GM12878 (cell line): Measurements from ENCODE around the gene HS6ST3. TPM values are rescaled to one million over a fixed set of nuclear protein-coding genes. Genes with fewer than 3 reads are reported as not detected.

Source experiments
- BACH1 ChIP-seq: fragments of 450-650 bp; IDR thresholded peaks from 2 replicates; pipeline ENCODE4 v1.6.1; 2017; ENCODE audit warnings: mild to moderate bottlenecking, borderline replicate concordance
- BCL3 ChIP-seq: IDR thresholded peaks from 2 replicates; pipeline ENCODE4 v1.6.1; 2011; ENCODE audit warnings: borderline replicate concordance, low read depth, mild to moderate bottlenecking, moderate library complexity, low read length; ENCODE audit not compliant: insufficient read depth, poor library complexity, severe bottlenecking
- CTCF ChIP-seq, 3 experiments: IDR thresholded peaks in 2 of 3; conservative IDR thresholded peaks in 1 of 3; 2 replicates each; pipeline ENCODE4 v1.5.1; 2011; ENCODE audit warnings: low read depth in 3 of 3, low read length in 3 of 3, mild to moderate bottlenecking in 3 of 3, control low read depth in 2 of 3, moderate library complexity in 2 of 3, inconsistent platforms in 1 of 3, mixed read lengths in 1 of 3; ENCODE audit not compliant: control insufficient read depth in 2 of 3, insufficient read depth in 1 of 3; ENCODE audit errors: extremely low read depth in 1 of 3
- POLR2AphosphoS2 ChIP-seq: IDR thresholded peaks from 2 replicates; pipeline ENCODE4 v1.6.1; 2011; ENCODE audit warnings: low read depth, mild to moderate bottlenecking, low read length, improper control_type of control experiment, moderate library complexity
- SIN3A ChIP-seq: IDR thresholded peaks from 2 replicates; pipeline ENCODE4 v1.6.1; 2012; ENCODE audit warnings: low read depth, low read length, improper control_type of control experiment
- polyA plus RNA-seq, 11 experiments: library from polyadenylated mRNA; depleted of rRNA in 4 of 11; unstranded in 6 of 11; stranded (reverse) in 5 of 11; fragments of >200 nt; fragmentation: Nextera tagmentation in 4 of 11; fragmentation: Illumina TruSeq in 1 of 11; extraction: Ambion mirVana in 4 of 11; extraction: Trizol in 1 of 11; gene quantifications; 1 replicate in 1 of 11; 2 replicates in 10 of 11; pipeline versions ENCODE4 v1.2.1 to v1.2.3, GENCODE V29; 2011 to 2016; ENCODE audit warnings: inconsistent platforms in 2 of 11, missing spikeins in 2 of 11, low read depth in 1 of 11
- total RNA-seq, 4 experiments: library from RNA; depleted of rRNA in 3 of 4; stranded (reverse); fragments of >200 nt in 3 of 4; fragmentation: Illumina TruSeq in 1 of 4; extraction: Trizol in 1 of 4; gene quantifications; 2 replicates each; pipeline versions ENCODE4 v1.2.1 to v1.2.3, GENCODE V29; 2013 to 2021
- TF ChIP-seq, protein P1 (sequence below): fragments of 450-650 bp; IDR thresholded peaks from 2 replicates; pipeline ENCODE4 v1.6.1; 2017; ENCODE audit warnings: mild to moderate bottlenecking, low read depth, inconsistent platforms; ENCODE audit not compliant: poor library complexity, severe bottlenecking

The HS6ST3 gene
- total and polyA plus RNA-seq, 10 of the 15 experiments (the other 5 are each of a cell fraction or from before 2014, with no cell fraction given), result under 0.01 to 2.9 TPM; not detected in 8

GRCh38 chr13:96816874-96817273 lies 727.0 kb downstream of the HS6ST3 start (continued):
- TF ChIP-seq CTCF (IDR thresholded peaks at IDR 0.05 in 2 of 3, conservative IDR thresholded peaks at IDR 0.05 in 1 of 3; ENCODE audit: control insufficient read depth in 2 of 3, extremely low read depth in 1 of 3, insufficient read depth in 1 of 3, low read depth in 3 of 3, low read length in 3 of 3) (no peak), POLR2AphosphoS2 (no peak), BCL3 (no peak), SIN3A (no peak), BACH1 (no peak)
- TF ChIP-seq, protein P1, sequence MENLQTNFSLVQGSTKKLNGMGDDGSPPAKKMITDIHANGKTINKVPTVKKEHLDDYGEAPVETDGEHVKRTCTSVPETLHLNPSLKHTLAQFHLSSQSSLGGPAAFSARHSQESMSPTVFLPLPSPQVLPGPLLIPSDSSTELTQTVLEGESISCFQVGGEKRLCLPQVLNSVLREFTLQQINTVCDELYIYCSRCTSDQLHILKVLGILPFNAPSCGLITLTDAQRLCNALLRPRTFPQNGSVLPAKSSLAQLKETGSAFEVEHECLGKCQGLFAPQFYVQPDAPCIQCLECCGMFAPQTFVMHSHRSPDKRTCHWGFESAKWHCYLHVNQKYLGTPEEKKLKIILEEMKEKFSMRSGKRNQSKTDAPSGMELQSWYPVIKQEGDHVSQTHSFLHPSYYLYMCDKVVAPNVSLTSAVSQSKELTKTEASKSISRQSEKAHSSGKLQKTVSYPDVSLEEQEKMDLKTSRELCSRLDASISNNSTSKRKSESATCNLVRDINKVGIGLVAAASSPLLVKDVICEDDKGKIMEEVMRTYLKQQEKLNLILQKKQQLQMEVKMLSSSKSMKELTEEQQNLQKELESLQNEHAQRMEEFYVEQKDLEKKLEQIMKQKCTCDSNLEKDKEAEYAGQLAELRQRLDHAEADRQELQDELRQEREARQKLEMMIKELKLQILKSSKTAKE, result no peak
